Caki2 (cell line): ENCODE data around the gene UBXN2A. TPM values are rescaled to one million over a fixed set of nuclear protein-coding genes. Genes with fewer than 3 reads are reported as not detected.
"Not testable (repeated sequence)": the region's sequence is repeated elsewhere in the genome, so short reads cannot be mapped to it uniquely, and the experiment has no call there.

ENCODE experiments used
- DNase-seq: peaks from one replicate; pipeline ENCODE4 v3.0.0-alpha.2; 2015; ENCODE audit warnings: low read depth
- in situ Hi-C: cut with HindIII; loops from 2 replicates; pipeline ENCODE4 v1.10.0; 2016; ENCODE audit warnings: low sequenced_read_pairs, low pct_unique_long_range_greater_than_20kb, mixed read lengths
- total RNA-seq: library from RNA; depleted of rRNA; stranded (reverse); fragments of >200 nt; shearing (Covaris generic); gene quantifications from 2 replicates; pipeline ENCODE4 v1.2.3, GENCODE V29; 2014; ENCODE audit warnings: low replicate concordance

UBXN2A gene
- total RNA-seq, 1 experiment from 2014 or later = 16.0 TPM

- in situ Hi-C loops = loop anchor here (5.0 kb wide), 1 partner anchor 130 kb away; no protein-coding TSS in a partner anchor
Observed at GRCh38 chr2:23926750-23927571, 13.3 kb upstream of the UBXN2A start, which contains the start of gene ATAD2B. Gene ATAD2B (minus strand): TSS chr2:23927123. CDS start chr2:23926770, 353 bp downstream.

GRCh38 chr2:23934259-23934658, 6.0 kb upstream of the UBXN2A start:
- in situ Hi-C loops = no loop called here
- DNase-seq = no peak

More at GRCh38 chr2:23926750-23927571, 13.3 kb upstream of the UBXN2A start, which contains the start of gene ATAD2B:
- peak; percentile 98 for DNase-seq

GRCh38 chr2:23940718-23941620, 706 bp downstream of the UBXN2A start:
- DNase-seq = no peak
- in situ Hi-C loops = no loop called here

GRCh38 chr2:23941644-23942043, 1.4 kb downstream of the UBXN2A start:
- in situ Hi-C loops = no loop called here
- no peak for DNase-seq

GRCh38 chr2:23943666-23944065, 3.4 kb downstream of the UBXN2A start:
- in situ Hi-C loops = no loop called here
- no peak for DNase-seq

- in situ Hi-C loops = no loop called here
- DNase-seq = no peak
Observed at GRCh38 chr2:23944527-23944926, 4.3 kb downstream of the UBXN2A start.

GRCh38 chr2:23944976-23945375, 4.7 kb downstream of the UBXN2A start:
- in situ Hi-C loops = no loop called here
- DNase-seq = no peak

GRCh38 chr2:23947350-23947749, 7.1 kb downstream of the UBXN2A start:
- DNase-seq = no peak

GRCh38 chr2:23952558-23952957, 12.3 kb downstream of the UBXN2A start:
- DNase-seq, in situ Hi-C loops: not testable (repeated sequence)

More at GRCh38 chr2:23947350-23947749, 7.1 kb downstream of the UBXN2A start:
- in situ Hi-C loops = no loop called here

- in situ Hi-C loops = no loop called here
- DNase-seq = no peak
Observed at GRCh38 chr2:23953625-23954024, 13.4 kb downstream of the UBXN2A start.

- in situ Hi-C loops = no loop called here
- no peak for DNase-seq
Observed at GRCh38 chr2:23954325-23955014, 14.2 kb downstream of the UBXN2A start.

GRCh38 chr2:23967846-23968245, 27.6 kb downstream of the UBXN2A start:
- DNase-seq = no peak
- in situ Hi-C loops = no loop called here

- in situ Hi-C loops = no loop called here
- no peak for DNase-seq
Observed at GRCh38 chr2:23976883-23977282, 36.6 kb downstream of the UBXN2A start.

GRCh38 chr2:23988371-23988770, 48.1 kb downstream of the UBXN2A start:
- DNase-seq = no peak
- in situ Hi-C loops = no loop called here

GRCh38 chr2:23992931-23993330, 52.7 kb downstream of the UBXN2A start:
- no peak for DNase-seq
- in situ Hi-C loops = no loop called here

- in situ Hi-C loops = no loop called here
- DNase-seq = no peak
Observed at GRCh38 chr2:23993736-23994269, 53.5 kb downstream of the UBXN2A start.

- no peak for DNase-seq
- in situ Hi-C loops = no loop called here
Observed at GRCh38 chr2:23994567-23994966, 54.3 kb downstream of the UBXN2A start.

- in situ Hi-C loops = no loop called here
Observed at GRCh38 chr2:24007693-24008092, 67.4 kb downstream of the UBXN2A start.

More at GRCh38 chr2:24007693-24008092, 67.4 kb downstream of the UBXN2A start:
- DNase-seq = no peak
